OCI-LY1 (cell line): ENCODE data around the gene SYNE1.

Experiments used
- H2AFZ ChIP-seq: fragments of 200-600 bp; sonication (generic), shearing (Covaris generic); 2 replicates; pipeline ENCODE4 v1.6.0; 2014; ENCODE audit warnings: antibody characterized with exemption, mild to moderate bottlenecking, low read length
- H3F3A ChIP-seq: fragments of 200-600 bp; sonication (generic), shearing (Covaris generic); 2 replicates; pipeline ENCODE4 v1.6.0; 2014; ENCODE audit warnings: mild to moderate bottlenecking, antibody characterized with exemption, low read length, moderate library complexity; ENCODE audit not compliant: insufficient read depth
- H3K27ac ChIP-seq: fragments of 200-600 bp; sonication (generic); 2 replicates; pipeline ENCODE4 v1.5.1; 2014; ENCODE audit warnings: low read length, mixed run types, mild to moderate bottlenecking, low read depth; ENCODE audit not compliant: poor library complexity, severe bottlenecking
- H3K27me3 ChIP-seq: fragments of 200-600 bp; sonication (generic); 2 replicates; pipeline ENCODE4 v1.6.0; 2014; ENCODE audit warnings: antibody characterized with exemption, mild to moderate bottlenecking, low read length, moderate library complexity; ENCODE audit not compliant: insufficient read depth
- H3K36me3 ChIP-seq: fragments of 200-600 bp; sonication (generic); 2 replicates; pipeline ENCODE4 v1.6.1; 2014; ENCODE audit warnings: mild to moderate bottlenecking, antibody characterized with exemption, low read length, moderate library complexity, mixed read lengths; ENCODE audit not compliant: insufficient read depth
- H3K4me1 ChIP-seq: fragments of 200-600 bp; sonication (generic); 2 replicates; pipeline ENCODE4 v1.5.1; 2014; ENCODE audit warnings: mild to moderate bottlenecking, low read length, moderate library complexity; ENCODE audit not compliant: insufficient read depth, severe bottlenecking
- H3K4me2 ChIP-seq: fragments of 200-600 bp; sonication (generic), shearing (Covaris generic); 2 replicates; pipeline ENCODE4 v1.6.1; 2014; ENCODE audit warnings: low read length
- H3K4me3 ChIP-seq: fragments of 200-600 bp; sonication (generic); 2 replicates; pipeline ENCODE4 v1.5.1; 2014; ENCODE audit warnings: low read length, low read depth, mild to moderate bottlenecking, mixed read lengths; ENCODE audit not compliant: poor library complexity, severe bottlenecking
- H3K79me2 ChIP-seq: fragments of 200-600 bp; shearing (Covaris generic); 2 replicates; pipeline ENCODE4 v1.6.1; 2016; ENCODE audit warnings: mixed run types, low read length, mixed read lengths; ENCODE audit not compliant: insufficient read depth
- H3K9ac ChIP-seq: fragments of 200-600 bp; sonication (generic), shearing (Covaris generic); 2 replicates; pipeline ENCODE4 v1.6.1; 2014; ENCODE audit warnings: mild to moderate bottlenecking, low read length, mixed read lengths
- H3K9me2 ChIP-seq: fragments of 200-600 bp; sonication (generic), shearing (Covaris generic); 2 replicates; pipeline ENCODE4 v1.6.1; 2014; ENCODE audit warnings: low read depth, mild to moderate bottlenecking, low read length, mixed read lengths
- H3K9me3 ChIP-seq: fragments of 200-600 bp; shearing (Covaris generic); 2 replicates; pipeline ENCODE4 v1.6.1; 2014; ENCODE audit warnings: low read length, mixed read lengths
- H4K20me1 ChIP-seq: fragments of 200-600 bp; sonication (generic), shearing (Covaris generic); 2 replicates; pipeline ENCODE4 v1.6.0; 2016; ENCODE audit warnings: mild to moderate bottlenecking, low read length; ENCODE audit not compliant: insufficient read depth
- CTCF ChIP-seq: fragments of 200-600 bp; sonication (generic), shearing (Covaris generic); IDR thresholded peaks from 2 replicates; pipeline ENCODE4 v1.5.1; 2017; ENCODE audit warnings: mild to moderate bottlenecking, antibody characterized with exemption, low read length, moderate library complexity, mixed read lengths
- EZH2 ChIP-seq: fragments of 200-600 bp; sonication (generic), shearing (Covaris generic); IDR thresholded peaks from 2 replicates; pipeline ENCODE4 v1.8.0; 2017; ENCODE audit warnings: borderline replicate concordance, mixed run types, mild to moderate bottlenecking, antibody characterized with exemption, low read length, moderate library complexity, mixed read lengths

Gene SYNE1

GRCh38 chr6:152368751-152369624 lies 268.2 kb downstream of the SYNE1 start:
- H3K79me2 ChIP-seq = no peaks in the 10 kb centered on the region
- no peak overlapping the region for H3K9ac ChIP-seq
- no peaks in the 10 kb centered on the region for H3K27me3 ChIP-seq
- no peaks in the 10 kb centered on the region for H3K36me3 ChIP-seq
- no peaks in the 10 kb centered on the region for H3K9me2 ChIP-seq
- H2AFZ ChIP-seq = no peak overlapping the region
- H3K4me1 ChIP-seq = no peaks in the 10 kb centered on the region
- TF ChIP-seq CTCF (no peak), EZH2 (no peak)
- H3K9me3 ChIP-seq = no peaks in the 10 kb centered on the region
- no peak overlapping the region for H3K4me2 ChIP-seq
- H3F3A ChIP-seq = no peaks in the 10 kb centered on the region
- H4K20me1 ChIP-seq = no peaks in the 10 kb centered on the region
- H3K4me3 ChIP-seq = no peak overlapping the region
- H3K27ac ChIP-seq = no peak overlapping the region

GRCh38 chr6:152364866-152365265 lies 272.3 kb downstream of the SYNE1 start:
- Histone ChIP-seq H4K20me1 (no peaks in the 10 kb centered on the region), H3K9me2 (no peaks in the 10 kb centered on the region), H3K36me3 (no peaks in the 10 kb centered on the region), H2AFZ (no peak overlapping the region), H3K9me3 (no peaks in the 10 kb centered on the region), H3F3A (no peaks in the 10 kb centered on the region), H3K4me2 (no peak overlapping the region), H3K4me1 (no peaks in the 10 kb centered on the region), H3K9ac (no peak overlapping the region), H3K27me3 (no peaks in the 10 kb centered on the region; the same call in 1 of the 2 replicates), H3K4me3 (no peak overlapping the region), H3K27ac (no peak overlapping the region), H3K79me2 (no peaks in the 10 kb centered on the region)
- no peak for TF ChIP-seq EZH2
- no peak for TF ChIP-seq CTCF

GRCh38 chr6:152360034-152360433 lies 277.1 kb downstream of the SYNE1 start:
- Histone ChIP-seq H3K36me3 (no peaks in the 10 kb centered on the region), H3K27ac (no peak overlapping the region), H3K4me2 (no peak overlapping the region), H3F3A (no peaks in the 10 kb centered on the region), H3K9ac (no peak overlapping the region), H4K20me1 (no peaks in the 10 kb centered on the region), H2AFZ (no peak overlapping the region), H3K4me3 (no peak overlapping the region), H3K4me1 (no peaks in the 10 kb centered on the region), H3K9me2 (no peaks in the 10 kb centered on the region), H3K79me2 (no peaks in the 10 kb centered on the region), H3K27me3 (no peaks in the 10 kb centered on the region; the same call in 1 of the 2 replicates), H3K9me3 (no peaks in the 10 kb centered on the region)
- TF ChIP-seq EZH2 (no peak), CTCF (no peak)
